Measurements from ENCODE around the gene ZNF862. TPM values are rescaled to one million over a fixed set of nuclear protein-coding genes. Genes with fewer than 3 reads are reported as not detected.

The ZNF862 gene
- total and polyA plus RNA-seq, 2 donors (not counting 1 experiment from before 2014, with no cell fraction given), result 24.1 to 33.0 TPM

DNA sequence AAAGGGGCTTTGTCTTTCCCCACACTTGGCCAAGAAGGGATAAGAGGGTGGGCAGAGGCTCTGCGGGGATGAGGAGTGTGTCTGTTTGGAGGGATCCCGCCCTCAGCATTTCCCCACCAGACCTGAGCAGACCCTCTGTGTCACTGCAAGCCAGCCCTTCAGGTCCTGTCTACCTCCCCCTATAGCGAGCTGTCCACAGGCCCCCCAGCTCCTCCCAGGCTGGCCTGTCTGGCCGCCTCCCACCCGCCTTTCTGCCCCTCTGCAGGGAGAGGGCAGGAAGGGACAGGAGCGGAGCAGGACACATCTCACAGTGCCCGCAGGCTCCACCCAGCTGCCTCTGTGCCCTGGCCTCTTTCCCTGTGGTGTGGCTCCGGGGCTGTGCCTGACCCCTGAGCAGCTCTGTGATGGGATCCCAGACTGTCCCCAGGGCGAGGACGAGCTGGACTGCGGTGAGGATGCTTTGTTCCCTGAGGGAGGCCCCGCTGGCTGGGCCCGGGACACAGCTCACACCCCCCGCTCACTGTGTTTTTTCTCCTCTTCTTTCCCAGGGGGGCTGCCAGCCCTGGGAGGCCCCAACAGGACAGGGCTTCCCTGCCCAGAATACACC is 47.3 kb upstream of the ZNF862 start:
- peaks cover 0 to 5% (median 0%) of the 10 kb centered on the region in 3 donors for H3K9me3 ChIP-seq (ENCODE audit: control extremely low read depth in 1 of 3, control insufficient read depth in 2 of 3, insufficient read depth in 1 of 3, low read length in 2 of 3)
- ChIA-PET CTCF (no interaction called here), POLR2A (no interaction called here)
- no peaks in the 10 kb centered on the region for H3K79me2 ChIP-seq (ENCODE audit: control insufficient read depth, insufficient read depth, low read length)
- Mint-ChIP-seq H3K9me3 (ENCODE audit: insufficient read depth) (no peaks in the 10 kb centered on the region), H3K4me1 (no peaks in the 10 kb centered on the region), H3K27me3 (peaks cover 27% of the 10 kb centered on the region), H3K27ac (no peak overlapping the region), H3K4me3 (no peak overlapping the region)
- 94% methylated on average over 12 of the region's 14 CpGs for WGBS (ENCODE audit: insufficient coverage)
- H3K27me3 ChIP-seq (replicated peaks in 1 of 4; ENCODE audit: control extremely low read depth in 1 of 4, control insufficient read depth in 3 of 4, insufficient read depth in 4 of 4, low read length in 3 of 4), result peaks cover 0 to 22% (median 4%) of the 10 kb centered on the region in 4 experiments
- ATAC-seq (ENCODE audit: low read depth) (no peak), DNase-seq (no peak)
- no peaks in the 10 kb centered on the region for H3K4me1 ChIP-seq (ENCODE audit: control insufficient read depth in 2 of 2, insufficient read depth in 2 of 2, low read length in 2 of 2)
- H3K36me3 ChIP-seq (replicated peaks in 1 of 2; ENCODE audit: control extremely low read depth in 1 of 2, control insufficient read depth in 1 of 2, extremely low read depth in 1 of 2, insufficient read depth in 2 of 2, low read length in 1 of 2), result no peaks in the 10 kb centered on the region
- H3K4me3 ChIP-seq (ENCODE audit: control extremely low read depth in 1 of 5, extremely low read depth in 1 of 5, insufficient read depth in 1 of 5, low read depth in 2 of 5, low read length in 4 of 5), result no peak overlapping the region
- no peak for TF ChIP-seq EZH2 (IDR thresholded peaks at IDR 0.05; ENCODE audit: borderline replicate concordance, insufficient read depth, low read depth, low read length, poor library complexity, severe bottlenecking)
- TF ChIP-seq, protein P1, sequence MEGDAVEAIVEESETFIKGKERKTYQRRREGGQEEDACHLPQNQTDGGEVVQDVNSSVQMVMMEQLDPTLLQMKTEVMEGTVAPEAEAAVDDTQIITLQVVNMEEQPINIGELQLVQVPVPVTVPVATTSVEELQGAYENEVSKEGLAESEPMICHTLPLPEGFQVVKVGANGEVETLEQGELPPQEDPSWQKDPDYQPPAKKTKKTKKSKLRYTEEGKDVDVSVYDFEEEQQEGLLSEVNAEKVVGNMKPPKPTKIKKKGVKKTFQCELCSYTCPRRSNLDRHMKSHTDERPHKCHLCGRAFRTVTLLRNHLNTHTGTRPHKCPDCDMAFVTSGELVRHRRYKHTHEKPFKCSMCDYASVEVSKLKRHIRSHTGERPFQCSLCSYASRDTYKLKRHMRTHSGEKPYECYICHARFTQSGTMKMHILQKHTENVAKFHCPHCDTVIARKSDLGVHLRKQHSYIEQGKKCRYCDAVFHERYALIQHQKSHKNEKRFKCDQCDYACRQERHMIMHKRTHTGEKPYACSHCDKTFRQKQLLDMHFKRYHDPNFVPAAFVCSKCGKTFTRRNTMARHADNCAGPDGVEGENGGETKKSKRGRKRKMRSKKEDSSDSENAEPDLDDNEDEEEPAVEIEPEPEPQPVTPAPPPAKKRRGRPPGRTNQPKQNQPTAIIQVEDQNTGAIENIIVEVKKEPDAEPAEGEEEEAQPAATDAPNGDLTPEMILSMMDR (IDR thresholded peaks at IDR 0.05), result no peak
- H2AFZ ChIP-seq (ENCODE audit: insufficient read depth, low read depth, low read length, poor library complexity, severe bottlenecking), result no peak overlapping the region
- H3K4me2 ChIP-seq (replicated peaks; ENCODE audit: low read depth, low read length, poor library complexity, severe bottlenecking), result no peak overlapping the region
- H4K20me1 ChIP-seq (ENCODE audit: control insufficient read depth, insufficient read depth, low read length, poor library complexity, severe bottlenecking), result no peaks in the 10 kb centered on the region
- no peak overlapping the region for H3K27ac ChIP-seq (ENCODE audit: low read length in 2 of 2)
- intact Hi-C loops (cut with micrococcal nuclease), result no loop called here
- H3K9ac ChIP-seq (ENCODE audit: low read length), result no peak overlapping the region

DNA sequence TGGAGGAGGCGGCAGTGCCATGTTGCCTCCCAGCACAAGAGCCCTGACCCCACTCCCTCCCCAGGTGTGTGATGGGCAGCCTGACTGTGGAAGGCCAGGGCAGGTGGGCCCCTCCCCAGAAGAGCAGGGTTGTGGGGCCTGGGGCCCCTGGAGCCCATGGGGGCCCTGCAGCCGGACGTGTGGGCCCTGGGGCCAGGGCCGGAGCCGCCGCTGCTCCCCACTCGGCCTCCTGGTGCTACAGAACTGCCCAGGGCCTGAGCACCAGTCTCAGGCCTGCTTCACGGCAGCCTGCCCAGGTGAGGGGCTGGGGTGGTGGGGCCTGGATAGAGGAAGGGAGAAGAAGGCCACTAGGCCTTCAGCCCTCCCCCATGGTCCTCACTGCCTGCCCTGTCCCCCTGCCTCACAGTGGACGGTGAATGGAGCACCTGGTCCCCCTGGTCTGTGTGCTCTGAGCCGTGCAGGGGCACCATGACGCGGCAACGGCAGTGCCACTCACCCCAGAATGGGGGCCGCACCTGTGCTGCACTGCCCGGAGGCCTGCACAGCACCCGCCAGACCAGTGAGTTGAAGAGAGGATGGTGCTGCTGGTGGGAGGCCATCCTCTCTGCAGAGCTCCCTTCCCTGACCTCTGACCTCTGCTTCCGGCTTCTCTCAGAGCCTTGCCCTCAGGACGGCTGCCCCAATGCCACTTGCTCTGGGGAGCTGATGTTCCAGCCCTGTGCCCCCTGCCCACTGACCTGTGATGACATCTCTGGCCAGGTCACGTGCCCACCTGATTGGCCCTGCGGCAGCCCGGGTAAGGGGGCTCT is 46.6 kb upstream of the ZNF862 start:
- Mint-ChIP-seq H3K27ac (no peak overlapping the region), H3K27me3 (peaks cover 27% of the 10 kb centered on the region), H3K9me3 (ENCODE audit: insufficient read depth) (no peaks in the 10 kb centered on the region), H3K4me1 (no peaks in the 10 kb centered on the region), H3K4me3 (no peak overlapping the region)
- POLR2A ChIA-PET, result no interaction called here
- Histone ChIP-seq H4K20me1 (ENCODE audit: control insufficient read depth, insufficient read depth, low read length, poor library complexity, severe bottlenecking) (no peaks in the 10 kb centered on the region), H3K9ac (ENCODE audit: low read length) (no peak overlapping the region), H2AFZ (ENCODE audit: insufficient read depth, low read depth, low read length, poor library complexity, severe bottlenecking) (no peak overlapping the region), H3K79me2 (ENCODE audit: control insufficient read depth, insufficient read depth, low read length) (no peaks in the 10 kb centered on the region), H3K4me2 (replicated peaks; ENCODE audit: low read depth, low read length, poor library complexity, severe bottlenecking) (no peak overlapping the region), H3K4me1 (ENCODE audit: control insufficient read depth in 2 of 2, insufficient read depth in 2 of 2, low read length in 2 of 2) (no peaks in the 10 kb centered on the region), H3K4me3 (ENCODE audit: control extremely low read depth in 1 of 5, extremely low read depth in 1 of 5, insufficient read depth in 1 of 5, low read depth in 2 of 5, low read length in 4 of 5) (no peak overlapping the region), H3K9me3 (ENCODE audit: control extremely low read depth in 1 of 3, control insufficient read depth in 2 of 3, insufficient read depth in 1 of 3, low read length in 2 of 3) (peaks cover 0 to 5% (median 0%) of the 10 kb centered on the region in 3 donors), H3K36me3 (replicated peaks in 1 of 2; ENCODE audit: control extremely low read depth in 1 of 2, control insufficient read depth in 1 of 2, extremely low read depth in 1 of 2, insufficient read depth in 2 of 2, low read length in 1 of 2) (no peaks in the 10 kb centered on the region), H3K27ac (ENCODE audit: low read length in 2 of 2) (no peak overlapping the region), H3K27me3 (replicated peaks in 1 of 4; ENCODE audit: control extremely low read depth in 1 of 4, control insufficient read depth in 3 of 4, insufficient read depth in 4 of 4, low read length in 3 of 4) (peaks cover 0 to 22% (median 4%) of the 10 kb centered on the region in 4 experiments)
- WGBS (ENCODE audit: insufficient coverage), result 94% methylated on average over 20 of the region's 21 CpGs
- DNase-seq (no peak), ATAC-seq (ENCODE audit: low read depth) (no peak)
- intact Hi-C loops (cut with micrococcal nuclease), result no loop called here
- TF ChIP-seq, protein P1 (IDR thresholded peaks at IDR 0.05), result no peak
- CTCF ChIA-PET, result no interaction called here
